ENCODE measurements around the gene NSUN2. TPM values are rescaled to one million over a fixed set of nuclear protein-coding genes. Genes with fewer than 3 reads are reported as not detected.

Gene NSUN2
- total and polyA plus RNA-seq, 2 of the 4 experiments (the other 2 are of a cell fraction) = 51.1 to 61.1 TPM

- Histone ChIP-seq H4K20me1 (ENCODE audit: insufficient read depth, low read length) (peaks cover 23% of the 10 kb centered on the region; the same call in 1 of the 2 replicates), H3K9me3 (ENCODE audit: control insufficient read depth, insufficient read depth, low read length) (0 out of 2 replicates have a peak, but pooled peaks cover 2% of the 10 kb centered on the region), H4K8ac (ENCODE audit: low read depth in 2 of 2, low read length in 2 of 2) (no peak overlapping the region), H3K4me3 (ENCODE audit: insufficient read depth, low read depth, low read length) (no peak overlapping the region), H3K18ac (ENCODE audit: low read depth, low read length) (no peak overlapping the region), H3K36me3 (ENCODE audit: control insufficient read depth, insufficient read depth, low read length) (peaks cover 57% of the 10 kb centered on the region), H3K56ac (ENCODE audit: extremely low read depth, insufficient read depth, low read length) (no peak overlapping the region), H2BK5ac (ENCODE audit: low read depth, low read length, poor library complexity, severe bottlenecking) (no peak overlapping the region), H2BK120ac (ENCODE audit: low read depth, low read length) (no peak overlapping the region), H2BK20ac (ENCODE audit: low read depth, low read length) (no peak overlapping the region), H3K4me1 (ENCODE audit: control insufficient read depth, insufficient read depth, low read length) (0 out of 2 replicates have a peak, but pooled peaks cover 1% of the 10 kb centered on the region), H3K4me2 (ENCODE audit: low read depth, low read length) (no peak overlapping the region), H3K79me1 (ENCODE audit: low read depth in 1 of 2, low read length in 2 of 2) (peaks cover 39 to 60% of the 10 kb centered on the region in 2 experiments), H3K4ac (ENCODE audit: low read depth, low read length) (no peak overlapping the region), H2AK9ac (replicated peaks; ENCODE audit: low read depth, low read length, poor library complexity) (no peak overlapping the region), H2AFZ (replicated peaks; ENCODE audit: low read length, poor library complexity) (no peak overlapping the region), H4K91ac (ENCODE audit: insufficient read depth, low read depth, low read length) (no peak overlapping the region), H3K27me3 (ENCODE audit: control insufficient read depth, insufficient read depth, low read length) (no peaks in the 10 kb centered on the region), H3K9ac (ENCODE audit: low read depth, low read length) (no peak overlapping the region), H3K23ac (ENCODE audit: low read depth, low read length) (no peak overlapping the region), H2AK5ac (ENCODE audit: low read depth, low read length) (no peak overlapping the region), H4K5ac (ENCODE audit: low read depth, low read length) (no peak overlapping the region), H3K14ac (replicated peaks; ENCODE audit: low read depth, low read length) (no peak overlapping the region), H2BK15ac (ENCODE audit: low read depth, low read length) (no peak overlapping the region), H3K27ac (ENCODE audit: insufficient read depth, low read length) (no peak overlapping the region), H3K9me1 (ENCODE audit: insufficient read depth, low read length) (peaks cover 4% of the 10 kb centered on the region; the same call in 1 of the 2 replicates)
- ChIA-PET POLR2A (ENCODE audit: unreplicated experiment) (no interaction called here), CTCF (no interaction called here)
- ATAC-seq (ENCODE audit: low read depth) (no peak), DNase-seq (no peak)
- dilution Hi-C loops (cut with HindIII; ENCODE audit: low sequenced_read_pairs, unreplicated experiment) = no loop called here
- no TSS peak for BruUV-seq (replicated peaks)
- no peak for TF ChIP-seq RFX5 (IDR thresholded peaks at IDR 0.05; ENCODE audit: low read depth, low read length)
- TF ChIP-seq NFE2L2 (IDR thresholded peaks at IDR 0.05; ENCODE audit: low read depth, low read length) = no peak
- no peak for TF ChIP-seq SMC3 (IDR thresholded peaks at IDR 0.05; ENCODE audit: low read depth, low read length)
- no peak for TF ChIP-seq MAZ (IDR thresholded peaks at IDR 0.05; ENCODE audit: borderline replicate concordance, low read depth, low read length)
- TF ChIP-seq FOS (IDR thresholded peaks at IDR 0.05; ENCODE audit: low read depth, low read length) = no peak
- WGBS, 2 experiments (ENCODE audit: extremely low coverage in 2 of 2, insufficient read length in 1 of 2) = no CpG with 5 or more reads among the region's 10 CpGs
- in situ Hi-C loops (cut with MboI; ENCODE audit: low sequenced_read_pairs) = no loop called here
- intact Hi-C loops (cut with micrococcal nuclease) = no loop called here
Observed at GRCh38 chr5:6626508-6626907, 6.3 kb downstream of the NSUN2 start.
